A673 (cell line): ENCODE data around the gene TWNK. TPM values are rescaled to one million over a fixed set of nuclear protein-coding genes. Genes with fewer than 3 reads are reported as not detected.

Source experiments
- BruUV-seq: library from RNA; stranded (reverse); fragments of 400-500 nt; replicated peaks from 2 replicates; lab custom pipeline; 2021; lab: Mats Ljungman, UMichigan
- CTCF ChIA-PET: fragments of 300-600 bp; sonication (Branson Sonifier 250); formaldehyde crosslinking; loops from one replicate; lab custom pipeline; 2022; ENCODE audit warnings: antibody characterized with exemption; lab: Charles Lee
- POLR2A ChIA-PET: fragments of 300-600 bp; sonication (Branson Sonifier 250); formaldehyde crosslinking; loops from one replicate; lab custom pipeline; 2022; ENCODE audit warnings: antibody characterized with exemption; ENCODE audit not compliant: low non-redundant PET; lab: Charles Lee
- DNase-seq: peaks from one replicate; pipeline ENCODE4 v3.0.0-alpha.2; 2015; ENCODE audit warnings: low spot score
- H3K27ac ChIP-seq: fragments of 200-600 bp; sonication (generic); 2 replicates; pipeline ENCODE4 v1.5.1; 2016; ENCODE audit warnings: mixed run types, low read depth, mild to moderate bottlenecking, mixed read lengths, antibody characterized with exemption, low read length; ENCODE audit not compliant: poor library complexity, severe bottlenecking
- H3K27me3 ChIP-seq: fragments of 200-600 bp; sonication (generic); replicated peaks from 2 replicates; pipeline ENCODE4 v1.6.1; 2017; ENCODE audit warnings: mixed run types, low read depth, mild to moderate bottlenecking, mixed read lengths, antibody characterized with exemption, low read length; ENCODE audit not compliant: insufficient read depth, poor library complexity
- H3K36me3 ChIP-seq: fragments of 200-600 bp; sonication (generic); 2 replicates; pipeline ENCODE4 v1.6.1; 2016; ENCODE audit warnings: mixed run types, mild to moderate bottlenecking, mixed read lengths, antibody characterized with exemption, low read length; ENCODE audit not compliant: insufficient read depth, poor library complexity, severe bottlenecking
- H3K4me1 ChIP-seq: fragments of 200-600 bp; sonication (generic); 2 replicates; pipeline ENCODE4 v1.6.1; 2017; ENCODE audit warnings: mixed run types, mild to moderate bottlenecking, mixed read lengths, antibody characterized with exemption, low read length; ENCODE audit not compliant: insufficient read depth, poor library complexity, severe bottlenecking
- H3K4me3 ChIP-seq: fragments of 200-600 bp; sonication (generic); 2 replicates; pipeline ENCODE4 v1.5.1; 2016; ENCODE audit warnings: low read depth, mixed run types, mild to moderate bottlenecking, mixed read lengths, low read length; ENCODE audit not compliant: poor library complexity, severe bottlenecking
- H3K9me3 ChIP-seq: fragments of 200-600 bp; sonication (generic); 2 replicates; pipeline ENCODE4 v1.6.1; 2016; ENCODE audit warnings: mixed run types, low read depth, mild to moderate bottlenecking, mixed read lengths, antibody characterized with exemption, low read length; ENCODE audit not compliant: poor library complexity, severe bottlenecking
- CTCF ChIP-seq: fragments of 300-800, 200-600 bp; sonication (generic); conservative IDR thresholded peaks from 2 replicates; pipeline ENCODE4 v1.5.1; 2017; ENCODE audit warnings: low read depth, mild to moderate bottlenecking, antibody characterized with exemption, low read length, moderate library complexity, mixed read lengths
- EZH2 ChIP-seq: fragments of 200-600 bp; sonication (generic); IDR thresholded peaks from 2 replicates; pipeline ENCODE4 v1.6.1; 2017; ENCODE audit warnings: borderline replicate concordance, low read depth, mild to moderate bottlenecking, mixed read lengths, antibody characterized with exemption, low read length; ENCODE audit not compliant: poor library complexity, severe bottlenecking
- intact Hi-C: fragments of 100-400 bp; cut with micrococcal nuclease; formaldehyde crosslinking; loops from one replicate; pipeline ENCODE4 v1.10.0; 2022; ENCODE audit not compliant: unreplicated experiment
- total RNA-seq: library from RNA; stranded (reverse); gene quantifications from 2 replicates; pipeline ENCODE4 v1.2.3, GENCODE V29; 2021

Gene TWNK
- total RNA-seq, 1 experiment from 2014 or later: 29.5 TPM

DNA sequence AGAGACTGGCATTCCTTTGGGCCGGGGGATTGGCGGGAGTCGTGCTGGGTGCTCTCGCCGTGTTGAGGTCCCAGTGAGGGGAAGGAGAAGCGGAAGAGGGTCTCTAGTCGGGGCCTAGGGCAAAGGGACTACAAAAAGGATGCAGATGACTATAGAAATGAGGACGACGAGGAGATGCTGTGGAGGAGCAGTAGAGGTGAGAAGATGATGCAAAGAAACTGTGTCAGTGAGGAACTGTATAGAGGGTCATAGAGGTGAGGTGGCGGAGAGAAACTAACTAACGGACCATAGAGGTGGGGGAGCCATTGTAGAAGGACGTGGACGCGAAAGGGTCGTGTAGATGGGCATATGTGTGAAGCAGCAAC is 324 bp downstream of the TWNK start:
- H3K27ac ChIP-seq: peak overlapping the region; percentile 83
- TF ChIP-seq CTCF: no peak
- TF ChIP-seq EZH2: no peak
- H3K4me1 ChIP-seq: peaks cover 24% of the 10 kb centered on the region
- H3K36me3 ChIP-seq: peaks cover 34% of the 10 kb centered on the region
- no peak for DNase-seq
- ChIA-PET POLR2A (no interaction called here), CTCF (interaction anchor here (1.2 kb wide), 1 partner anchor 10 kb away, joined by 4 read pairs; no protein-coding TSS in a partner anchor)
- peak overlapping the region; percentile 93 for H3K4me3 ChIP-seq
- BruUV-seq: TSS peak; percentile 84
- no peaks in the 10 kb centered on the region for H3K27me3 ChIP-seq
- intact Hi-C loops: no loop called here
- no peaks in the 10 kb centered on the region for H3K9me3 ChIP-seq

DNA sequence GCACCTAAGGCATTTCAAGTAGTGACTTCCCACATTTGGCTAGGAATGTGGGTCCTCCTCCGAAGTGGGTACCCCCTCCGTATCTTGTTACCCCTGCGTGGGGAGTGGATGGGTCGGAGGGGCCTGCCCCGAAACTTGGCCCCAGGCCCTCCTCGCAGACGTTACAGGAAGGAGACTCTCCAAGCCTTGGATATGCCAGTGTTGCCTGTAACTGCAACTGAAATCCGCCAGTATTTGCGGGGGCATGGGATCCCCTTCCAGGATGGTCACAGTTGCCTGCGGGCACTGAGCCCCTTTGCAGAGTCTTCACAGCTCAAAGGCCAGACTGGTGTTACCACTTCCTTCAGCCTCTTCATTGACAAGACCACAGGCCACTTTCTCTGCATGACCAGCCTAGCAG is 823 bp downstream of the TWNK start:
- Histone ChIP-seq H3K9me3 (no peaks in the 10 kb centered on the region), H3K27me3 (no peaks in the 10 kb centered on the region), H3K36me3 (peaks cover 36% of the 10 kb centered on the region), H3K4me3 (peak overlapping the region; percentile 93), H3K27ac (peak overlapping the region; percentile 83), H3K4me1 (peaks cover 24% of the 10 kb centered on the region)
- CTCF ChIA-PET: no interaction called here
- TF ChIP-seq EZH2 (no peak), CTCF (no peak)
- POLR2A ChIA-PET: no interaction called here
- no TSS peak for BruUV-seq
- intact Hi-C loops: no loop called here
- no peak for DNase-seq

DNA sequence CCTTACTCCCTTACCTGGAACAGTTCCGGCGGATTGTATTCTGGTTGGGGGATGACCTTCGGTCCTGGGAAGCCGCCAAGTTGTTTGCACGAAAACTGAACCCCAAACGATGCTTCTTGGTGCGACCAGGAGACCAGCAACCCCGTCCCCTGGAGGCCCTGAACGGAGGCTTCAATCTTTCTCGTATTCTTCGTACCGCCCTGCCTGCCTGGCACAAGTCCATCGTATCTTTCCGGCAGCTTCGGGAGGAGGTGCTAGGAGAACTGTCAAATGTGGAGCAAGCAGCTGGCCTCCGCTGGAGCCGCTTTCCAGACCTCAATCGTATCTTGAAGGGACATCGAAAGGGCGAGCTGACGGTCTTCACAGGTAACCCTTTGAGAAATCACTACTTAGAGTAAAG is 1.7 kb downstream of the TWNK start:
- Histone ChIP-seq H3K9me3 (no peaks in the 10 kb centered on the region), H3K27ac (no peak overlapping the region), H3K4me3 (no peak overlapping the region), H3K4me1 (peaks cover 24% of the 10 kb centered on the region), H3K36me3 (peaks cover 43% of the 10 kb centered on the region), H3K27me3 (no peaks in the 10 kb centered on the region)
- ChIA-PET POLR2A (no interaction called here), CTCF (interaction anchor here (0.5 kb wide), 1 partner anchor 9 kb away, joined by 7 read pairs; no protein-coding TSS in a partner anchor)
- no TSS peak for BruUV-seq
- DNase-seq: no peak
- TF ChIP-seq CTCF (no peak), EZH2 (no peak)
- intact Hi-C loops: no loop called here
